ENCODE data around the gene UHRF2.

- no peak for TF ChIP-seq CTCF (conservative IDR thresholded peaks at IDR 0.05; ENCODE audit: low read depth, low read length)
- TF ChIP-seq POLR2A (IDR thresholded peaks at IDR 0.05; ENCODE audit: low read depth, low read length): no peak
- no peak for TF ChIP-seq MXI1 (IDR thresholded peaks at IDR 0.05; ENCODE audit: borderline replicate concordance, low read depth, low read length)
- no peak for TF ChIP-seq CEBPB (IDR thresholded peaks at IDR 0.05; ENCODE audit: low read depth, low read length)
- TF ChIP-seq RFX5 (IDR thresholded peaks at IDR 0.05; ENCODE audit: low read depth, low read length): no peak
- TF ChIP-seq USF2 (IDR thresholded peaks at IDR 0.05; ENCODE audit: low read depth, low read length): no peak
- no peak for TF ChIP-seq SMC3 (IDR thresholded peaks at IDR 0.05; ENCODE audit: low read depth, low read length)
- TF ChIP-seq RCOR1 (IDR thresholded peaks at IDR 0.05; ENCODE audit: insufficient replicate concordance, low read length): no peak
- TF ChIP-seq MAFK (IDR thresholded peaks at IDR 0.05; ENCODE audit: low read depth, low read length): no peak
- TF ChIP-seq RAD21 (IDR thresholded peaks at IDR 0.05; ENCODE audit: low read length): no peak
- TF ChIP-seq CHD1 (IDR thresholded peaks at IDR 0.05; ENCODE audit: low read depth, low read length): no peak
- no peak for TF ChIP-seq FOS (IDR thresholded peaks at IDR 0.05; ENCODE audit: low read depth, low read length)
- TF ChIP-seq BHLHE40 (IDR thresholded peaks at IDR 0.05; ENCODE audit: low read depth, low read length): no peak
Observed at GRCh38 chr9:6399071-6399470, 13.9 kb upstream of the UHRF2 start.
